Measurements from ENCODE around the gene HSP90AA1.
"Not testable (repeated sequence)": the region's sequence is repeated elsewhere in the genome, so short reads cannot be mapped to it uniquely, and the experiment has no call there.

Gene HSP90AA1

DNA sequence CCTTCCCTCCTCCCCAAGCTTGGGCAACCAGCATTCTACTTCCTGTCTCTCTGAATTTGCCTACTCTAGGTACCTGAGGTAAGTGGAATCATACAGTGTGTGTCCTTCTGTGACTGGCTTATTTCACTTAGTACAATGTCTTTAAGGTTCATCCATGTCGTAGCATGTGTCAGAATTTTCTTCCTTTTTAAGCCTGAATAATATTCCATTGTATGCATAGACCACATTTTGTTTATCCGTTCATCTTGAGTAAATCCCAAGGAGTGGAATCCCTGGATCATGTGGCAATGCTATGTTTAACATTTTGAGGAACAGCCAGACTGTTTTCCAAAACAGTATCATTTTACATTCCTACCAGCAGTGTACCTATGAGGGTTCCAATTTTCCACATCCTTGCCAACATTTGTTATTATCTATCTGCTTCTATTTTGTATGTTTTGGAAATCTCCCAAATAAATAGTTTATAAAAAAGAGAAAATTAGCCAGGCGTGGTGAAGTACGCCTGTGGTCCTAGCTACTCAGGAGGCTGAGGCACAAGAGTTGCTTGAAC lies 12.4 kb downstream of the HSP90AA1 start:
- in situ Hi-C loops (cut with HindIII; ENCODE audit: low sequenced_read_pairs) = no loop called here

DNA sequence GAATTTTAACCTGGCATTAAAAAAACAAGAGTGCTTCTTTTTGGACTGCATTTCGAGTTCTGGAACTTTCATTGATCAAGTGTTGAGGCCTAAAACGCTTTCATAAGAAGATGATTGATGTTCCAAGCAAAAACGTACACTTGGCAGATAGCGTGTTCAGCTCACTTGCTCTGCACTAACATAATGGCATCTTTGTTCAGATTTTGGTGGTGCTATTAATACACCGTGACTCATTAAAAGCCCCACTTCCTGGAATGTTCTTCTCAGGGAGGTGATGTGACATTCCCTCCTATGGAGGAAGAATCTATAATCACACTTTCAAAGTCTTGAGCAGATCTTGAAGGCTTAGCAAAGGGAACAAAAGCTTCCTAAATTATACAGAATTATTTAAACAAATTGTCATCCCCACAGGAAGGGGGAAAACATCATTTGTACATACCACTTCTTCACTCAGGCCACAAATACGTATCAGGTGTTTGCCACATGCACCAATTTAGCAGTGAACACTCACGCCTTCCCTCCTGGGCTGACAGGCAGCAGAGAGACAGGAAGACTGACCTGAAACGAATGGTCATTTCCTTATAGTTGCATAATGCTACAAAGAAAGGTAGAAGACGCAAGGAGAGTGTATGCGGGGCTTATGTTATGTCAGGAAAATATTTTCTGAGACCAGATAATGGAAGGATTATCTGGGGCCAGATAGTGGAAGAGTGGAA lies 15.4 kb downstream of the HSP90AA1 start:
- in situ Hi-C loops (cut with HindIII; ENCODE audit: low sequenced_read_pairs) = no loop called here

GRCh38 chr14:102066041-102066451 lies 20.8 kb downstream of the HSP90AA1 start:
- in situ Hi-C loops (cut with HindIII; ENCODE audit: low sequenced_read_pairs) = no loop called here

DNA sequence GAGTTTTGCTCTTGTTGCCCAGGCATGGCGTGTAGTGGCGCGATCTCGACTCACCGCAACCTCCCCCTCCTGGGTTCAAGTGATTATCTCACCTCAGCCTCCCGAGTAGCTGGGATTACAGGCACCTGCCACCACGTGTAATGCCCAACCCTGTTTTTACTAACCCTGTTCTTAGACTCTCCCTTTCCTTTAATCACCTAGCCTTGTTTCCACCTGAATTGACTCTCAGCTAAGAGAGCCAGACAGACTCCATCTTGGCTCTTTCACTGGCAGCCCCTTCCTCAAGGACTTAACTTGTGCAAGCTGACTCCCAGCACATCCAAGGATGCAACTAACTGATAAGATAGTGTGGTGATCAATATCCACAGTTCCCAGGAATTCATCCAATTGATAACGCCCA lies 22.3 kb downstream of the HSP90AA1 start:
- in situ Hi-C loops (cut with HindIII; ENCODE audit: low sequenced_read_pairs) = not testable (repeated sequence)

GRCh38 chr14:102063808-102064429 lies 22.9 kb downstream of the HSP90AA1 start:
- in situ Hi-C loops (cut with HindIII; ENCODE audit: low sequenced_read_pairs) = no loop called here

GRCh38 chr14:102063109-102063807 lies 23.6 kb downstream of the HSP90AA1 start:
- in situ Hi-C loops (cut with HindIII; ENCODE audit: low sequenced_read_pairs) = no loop called here

- in situ Hi-C loops (cut with HindIII; ENCODE audit: low sequenced_read_pairs) = no loop called here
Observed at GRCh38 chr14:102058961-102059360, 27.9 kb downstream of the HSP90AA1 start.

- in situ Hi-C loops (cut with HindIII; ENCODE audit: low sequenced_read_pairs) = no loop called here
Observed at GRCh38 chr14:102058146-102058545, 28.7 kb downstream of the HSP90AA1 start.

GRCh38 chr14:102057480-102058114 lies 29.2 kb downstream of the HSP90AA1 start:
- in situ Hi-C loops (cut with HindIII; ENCODE audit: low sequenced_read_pairs) = no loop called here

- in situ Hi-C loops (cut with HindIII; ENCODE audit: low sequenced_read_pairs) = no loop called here
Observed at GRCh38 chr14:102056694-102057442, 30.0 kb downstream of the HSP90AA1 start.

DNA sequence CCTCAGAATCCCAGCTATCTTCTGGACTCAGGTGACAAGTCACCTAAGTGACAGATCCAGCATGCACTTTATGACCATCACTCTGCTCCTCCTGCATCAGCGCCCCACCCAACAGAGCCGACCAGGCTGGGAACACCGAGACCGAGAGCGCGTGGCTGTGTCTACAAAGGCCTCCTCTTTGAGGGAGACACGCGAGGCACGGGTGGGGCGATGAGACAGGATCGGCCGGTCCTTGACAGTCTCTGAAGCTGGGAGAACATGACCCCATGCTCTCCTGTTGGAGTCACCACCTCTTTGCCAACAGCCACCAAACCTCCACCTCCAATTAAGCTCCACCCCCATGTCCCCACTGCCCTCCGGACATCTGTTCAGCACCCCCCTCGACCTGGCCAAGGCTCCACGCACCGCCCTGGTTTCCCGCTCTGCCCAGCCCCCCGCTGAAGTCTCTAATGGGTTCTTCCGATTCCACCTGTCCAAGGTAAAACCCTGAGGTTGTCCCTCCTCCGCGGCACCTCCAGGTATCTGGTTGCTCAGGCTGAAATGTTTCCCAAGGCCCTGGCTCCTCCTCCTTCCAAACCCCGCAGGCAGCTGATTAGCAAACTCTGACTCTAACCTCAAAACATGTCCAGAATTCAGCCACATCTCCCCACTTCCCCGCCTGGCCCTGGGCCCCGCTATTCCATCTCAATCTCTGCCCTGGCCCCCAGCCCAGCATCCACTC lies 31.5 kb downstream of the HSP90AA1 start:
- in situ Hi-C loops (cut with HindIII; ENCODE audit: low sequenced_read_pairs) = no loop called here

DNA sequence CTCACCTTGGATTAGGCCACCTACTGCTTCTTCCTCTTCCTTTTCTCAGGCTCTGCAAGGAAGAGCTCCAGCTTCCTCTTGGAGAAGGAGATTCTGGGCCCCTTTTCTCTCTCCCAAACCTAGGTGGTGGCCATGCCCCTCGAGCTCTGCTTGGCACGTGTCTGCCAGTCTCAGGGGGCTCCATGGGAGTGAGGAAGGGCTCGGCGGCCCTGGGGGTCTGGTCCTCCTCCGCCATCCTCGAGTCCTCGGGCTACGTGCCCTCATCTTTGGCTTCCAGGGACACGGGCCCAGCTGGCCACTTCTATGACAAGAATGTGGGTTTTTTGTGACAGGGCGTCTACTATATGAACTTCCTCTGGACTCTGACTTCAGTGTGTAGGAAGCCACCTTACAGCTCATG lies 34.3 kb downstream of the HSP90AA1 start:
- in situ Hi-C loops (cut with HindIII; ENCODE audit: low sequenced_read_pairs) = no loop called here

DNA sequence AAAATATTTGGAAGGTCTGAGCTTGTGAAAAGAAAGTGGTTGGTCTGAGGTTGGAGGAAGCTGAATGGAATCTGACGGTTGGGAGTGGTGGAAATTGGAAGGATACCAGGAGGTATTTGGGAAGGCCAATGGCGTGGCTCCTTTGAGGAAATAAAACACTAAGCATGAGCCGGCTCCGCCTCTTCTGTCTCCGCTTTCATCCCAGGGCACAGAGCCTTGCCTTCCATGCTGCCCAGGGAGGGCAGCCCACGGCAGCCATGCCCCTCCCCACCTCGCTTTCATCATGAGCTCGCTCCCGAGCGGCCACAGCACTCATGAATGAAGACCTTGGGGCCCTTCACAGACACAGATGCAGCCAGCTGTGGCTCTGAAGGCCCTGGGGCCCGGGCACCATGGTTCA lies 36.2 kb downstream of the HSP90AA1 start:
- in situ Hi-C loops (cut with HindIII; ENCODE audit: low sequenced_read_pairs) = no loop called here

DNA sequence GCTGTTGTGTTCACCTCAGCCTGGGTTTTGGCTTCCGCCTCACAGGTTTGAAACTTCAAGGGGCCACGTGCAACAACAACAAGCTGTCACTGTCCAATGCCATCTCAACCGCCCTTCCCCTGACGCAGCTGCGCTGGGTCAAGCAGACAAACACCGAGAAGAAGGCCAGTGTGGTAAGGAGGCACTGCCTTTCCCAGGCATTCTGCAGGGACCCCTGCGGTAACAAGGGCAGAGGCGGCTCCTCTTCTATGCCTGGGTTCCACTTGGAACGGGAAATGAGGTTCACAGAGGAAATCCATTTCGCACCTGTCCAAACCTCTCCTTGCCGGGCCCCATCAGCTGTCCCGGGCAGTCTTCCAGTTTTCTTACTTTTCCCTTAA lies 36.8 kb downstream of the HSP90AA1 start:
- in situ Hi-C loops (cut with HindIII; ENCODE audit: low sequenced_read_pairs) = no loop called here

GRCh38 chr14:102049258-102050025 lies 37.4 kb downstream of the HSP90AA1 start:
- in situ Hi-C loops (cut with HindIII; ENCODE audit: low sequenced_read_pairs) = no loop called here

DNA sequence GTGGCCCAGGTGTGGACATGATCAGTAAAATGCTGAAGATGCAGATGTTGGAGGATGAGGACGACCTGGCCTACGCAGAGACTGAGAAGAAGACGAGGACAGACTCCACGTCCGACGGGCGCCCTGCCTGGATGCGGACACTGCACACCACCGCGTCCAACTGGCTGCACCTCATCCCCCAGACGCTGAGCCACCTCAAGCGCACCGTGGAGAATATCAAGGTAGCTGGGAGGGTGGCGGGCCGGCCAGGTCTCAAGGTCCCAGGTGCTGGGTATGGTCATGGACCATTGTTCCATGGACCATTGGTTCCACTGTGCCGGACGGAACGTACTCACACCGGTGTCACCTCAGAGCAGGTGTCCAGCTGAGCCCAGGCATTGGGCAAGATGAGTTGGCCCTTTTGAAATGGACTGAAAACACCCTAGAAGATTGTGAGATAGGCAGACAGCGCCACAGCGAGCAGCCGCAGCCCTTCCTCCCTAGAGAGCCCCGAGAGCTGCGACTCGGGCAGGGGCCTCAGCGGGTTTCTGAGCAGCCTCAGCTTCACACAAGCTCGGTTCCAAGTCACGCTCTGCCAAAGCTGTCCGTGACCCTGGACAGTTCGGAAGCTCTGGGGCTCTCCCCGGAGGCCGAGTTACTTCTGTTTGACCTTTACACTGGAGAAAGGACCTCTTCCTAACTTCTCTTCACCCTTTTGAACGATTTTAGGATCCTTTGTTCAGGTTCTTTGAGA lies 38.9 kb downstream of the HSP90AA1 start:
- in situ Hi-C loops (cut with HindIII; ENCODE audit: low sequenced_read_pairs) = no loop called here

DNA sequence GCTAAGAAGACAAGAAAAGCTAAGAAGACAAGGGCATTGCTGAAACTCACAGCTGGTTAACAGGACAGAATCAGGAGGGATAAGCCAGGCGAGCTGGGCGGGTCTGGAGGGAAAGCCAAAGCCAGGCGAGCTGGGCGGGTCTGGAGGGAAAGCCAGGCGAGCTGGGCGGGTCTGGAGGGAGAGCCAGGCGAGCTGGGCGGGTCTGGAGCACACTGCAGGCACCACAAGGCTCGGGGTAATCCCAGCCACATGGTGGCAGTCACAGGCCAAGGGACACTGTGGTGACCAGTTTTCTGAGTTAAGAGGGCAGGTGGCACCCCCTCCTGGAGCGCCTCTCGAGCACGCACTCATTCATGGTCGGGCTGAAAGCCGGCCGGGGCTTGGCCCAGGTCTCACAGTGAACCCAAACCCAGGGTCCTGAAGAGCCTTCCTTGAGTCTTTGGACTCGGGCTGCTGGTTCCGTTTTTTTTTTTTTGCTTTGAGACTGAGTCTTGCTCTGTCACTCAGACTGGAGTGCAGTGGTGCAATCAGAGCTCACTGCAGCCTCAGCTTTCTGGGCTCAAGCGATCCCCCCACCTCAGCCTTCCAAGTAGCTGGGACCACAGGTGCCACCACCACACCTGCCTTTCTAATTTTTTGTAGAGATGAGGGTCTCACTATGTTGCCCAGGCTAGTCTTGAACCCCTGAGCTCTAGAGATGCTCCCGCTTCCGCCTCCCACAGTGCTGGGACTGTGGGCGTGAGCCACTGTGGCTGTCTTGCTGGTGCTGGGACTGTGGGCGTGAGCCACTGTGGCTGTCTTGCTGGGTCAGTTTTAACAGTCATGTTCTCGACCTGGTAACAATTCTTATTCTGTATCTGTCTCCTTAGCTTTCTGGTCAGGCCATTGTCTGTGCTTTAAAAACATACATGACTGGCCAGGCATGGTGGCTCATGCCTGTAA lies 40.2 kb downstream of the HSP90AA1 start:
- in situ Hi-C loops (cut with HindIII; ENCODE audit: low sequenced_read_pairs) = no loop called here

Measured in DLD1 (cell line).